OCI-LY1 (cell line): ENCODE results near the gene VAPB.

Source experiments
- CTCF ChIP-seq: fragments of 200-600 bp; sonication (generic), shearing (Covaris generic); IDR thresholded peaks from 2 replicates; pipeline ENCODE4 v1.5.1; 2017; ENCODE audit warnings: mild to moderate bottlenecking, antibody characterized with exemption, low read length, moderate library complexity, mixed read lengths
- EZH2 ChIP-seq: fragments of 200-600 bp; sonication (generic), shearing (Covaris generic); IDR thresholded peaks from 2 replicates; pipeline ENCODE4 v1.8.0; 2017; ENCODE audit warnings: borderline replicate concordance, mixed run types, mild to moderate bottlenecking, antibody characterized with exemption, low read length, moderate library complexity, mixed read lengths

GRCh38 chr20:58421497-58421850 lies 32.4 kb downstream of the VAPB start:
- TF ChIP-seq CTCF (no peak), EZH2 (no peak)
